NAMALWA (cell line): ENCODE results near the gene TRMT1L.
"Not testable (repeated sequence)": the region's sequence is repeated elsewhere in the genome, so short reads cannot be mapped to it uniquely, and the experiment has no call there.

ENCODE experiments used
- DNase-seq: peaks from one replicate; pipeline ENCODE4 v3.0.0-alpha.2; 2015; ENCODE audit warnings: low spot score

Gene TRMT1L

GRCh38 chr1:185156854-185157598 lies at the start of gene TRMT1L, which contains the start of gene SWT1:
TSS of gene TRMT1L (minus strand) at chr1:185156953. CDS start at chr1:185156712, 241 bp downstream.
TSS of gene SWT1 (plus strand) at chr1:185157167. CDS start at chr1:185160842, 3,675 bp downstream.
- peak; percentile 99 for DNase-seq

- no peak for DNase-seq
These were observed 44.1 kb upstream of the TRMT1L start for GRCh38 chr1:185200889-185201288.

GRCh38 chr1:185198712-185199111 lies 42.0 kb upstream of the TRMT1L start:
- DNase-seq: not testable (repeated sequence)

GRCh38 chr1:185193756-185194155 lies 37.0 kb upstream of the TRMT1L start:
- DNase-seq: no peak

- peak; percentile 91 for DNase-seq
These were observed 13.6 kb upstream of the TRMT1L start for GRCh38 chr1:185170291-185170848.

- no peak for DNase-seq
These were observed 9.4 kb upstream of the TRMT1L start for GRCh38 chr1:185166106-185166505.

GRCh38 chr1:185162491-185162890 lies 5.7 kb upstream of the TRMT1L start:
- no peak for DNase-seq

- DNase-seq: no peak
These were observed 3.2 kb upstream of the TRMT1L start for GRCh38 chr1:185159966-185160365.

- no peak for DNase-seq
These were observed 2.0 kb upstream of the TRMT1L start for GRCh38 chr1:185158800-185159199.

- DNase-seq: peak; percentile 39
These were observed 1.1 kb upstream of the TRMT1L start for GRCh38 chr1:185157599-185158412.

GRCh38 chr1:185156288-185156853 lies 382 bp downstream of the TRMT1L start:
- DNase-seq: peak; percentile 53

- DNase-seq: peak; percentile 61
These were observed 1.0 kb downstream of the TRMT1L start for GRCh38 chr1:185155600-185156287.

- no peak for DNase-seq
These were observed 1.7 kb downstream of the TRMT1L start for GRCh38 chr1:185154912-185155513.

GRCh38 chr1:185152187-185152767 lies 4.5 kb downstream of the TRMT1L start:
- DNase-seq: no peak

- DNase-seq: no peak
These were observed 5.5 kb downstream of the TRMT1L start for GRCh38 chr1:185151215-185151614.

- no peak for DNase-seq
These were observed 12.5 kb downstream of the TRMT1L start for GRCh38 chr1:185144233-185144632.

- DNase-seq: no peak
These were observed 17.5 kb downstream of the TRMT1L start for GRCh38 chr1:185139246-185139645.

GRCh38 chr1:185137896-185138545 lies 18.7 kb downstream of the TRMT1L start:
- no peak for DNase-seq

- no peak for DNase-seq
These were observed 24.2 kb downstream of the TRMT1L start for GRCh38 chr1:185132534-185132933.

- no peak for DNase-seq
These were observed 27.0 kb downstream of the TRMT1L start for GRCh38 chr1:185129708-185130107.
